GM21381 (cell line): Measurements from ENCODE around the gene DNAH12.
"Not testable (repeated sequence)": the region's sequence is repeated elsewhere in the genome, so short reads cannot be mapped to it uniquely, and the experiment has no call there.

Source experiments
- ATAC-seq: cut with Tn5 transposase; IDR thresholded peaks from one replicate; pipeline ENCODE4 v1.9.1; 2021; ENCODE audit warnings: mild to moderate bottlenecking, moderate library complexity; ENCODE audit not compliant: unreplicated experiment

DNAH12 gene

GRCh38 chr3:57335283-57335938, 208.7 kb downstream of the DNAH12 start:
- no peak for ATAC-seq

- no peak for ATAC-seq
Measured at GRCh38 chr3:57331078-57331610, 213.0 kb downstream of the DNAH12 start.

- not testable (repeated sequence) for ATAC-seq
Measured at GRCh38 chr3:57326498-57326897, 217.6 kb downstream of the DNAH12 start.

- ATAC-seq = no peak
Measured at GRCh38 chr3:57314204-57314603, 229.9 kb downstream of the DNAH12 start.

- no peak for ATAC-seq
Measured at GRCh38 chr3:57309769-57310360, 234.3 kb downstream of the DNAH12 start.

GRCh38 chr3:57303520-57303919, 240.6 kb downstream of the DNAH12 start:
- ATAC-seq = not testable (repeated sequence)

GRCh38 chr3:57298041-57298440, 246.1 kb downstream of the DNAH12 start:
- no peak for ATAC-seq

- no peak for ATAC-seq
Measured at GRCh38 chr3:57292897-57293526, 251.1 kb downstream of the DNAH12 start.

GRCh38 chr3:57292159-57292896, 251.8 kb downstream of the DNAH12 start, which contains the start of gene ASB14:
ASB14 (minus strand) TSS chr3:57292685; CDS start chr3:57292033, 652 bp downstream.
- no peak for ATAC-seq

- no peak for ATAC-seq
Measured at GRCh38 chr3:57288403-57288802, 255.7 kb downstream of the DNAH12 start.

- ATAC-seq = no peak
Measured at GRCh38 chr3:57287205-57287604, 256.9 kb downstream of the DNAH12 start.

- no peak for ATAC-seq
Measured at GRCh38 chr3:57283334-57283733, 260.8 kb downstream of the DNAH12 start.

GRCh38 chr3:57281715-57282114, 262.4 kb downstream of the DNAH12 start:
- ATAC-seq = no peak

GRCh38 chr3:57279685-57280084, 264.5 kb downstream of the DNAH12 start:
- no peak for ATAC-seq

GRCh38 chr3:57278237-57278636, 265.9 kb downstream of the DNAH12 start:
- no peak for ATAC-seq

GRCh38 chr3:57275393-57275792, 268.8 kb downstream of the DNAH12 start:
- no peak for ATAC-seq

- no peak for ATAC-seq
Measured at GRCh38 chr3:57274845-57275244, 269.3 kb downstream of the DNAH12 start.

GRCh38 chr3:57268416-57268815, 275.7 kb downstream of the DNAH12 start:
- ATAC-seq = no peak

GRCh38 chr3:57261929-57262328, 282.2 kb downstream of the DNAH12 start:
- no peak for ATAC-seq

GRCh38 chr3:57261119-57261518, 283.0 kb downstream of the DNAH12 start:
- no peak for ATAC-seq

- ATAC-seq = no peak
Measured at GRCh38 chr3:57257678-57258077, 286.5 kb downstream of the DNAH12 start.
